Left lung (tissue), 10 donors: ENCODE results near the gene DCHS1. TPM values are rescaled to one million over a fixed set of nuclear protein-coding genes. Genes with fewer than 3 reads are reported as not detected.

Experiments used
- ATAC-seq: fragments of 200-7000 bp; cut with Tn5 transposase; one replicate; pipeline ENCODE4 v1.9.1; 2020; ENCODE audit warnings: moderate library complexity
- DNase-seq, 4 donors: peaks; one replicate each; pipeline ENCODE4 v3.0.0-alpha.2; 2013 to 2020
- H3K27ac ChIP-seq, 2 donors: fragments of 200-600 bp; sonication (generic) in 1 of 2; one replicate each; pipeline versions ENCODE4 v1.5.0 to v1.8.0; 2020 to 2021
- H3K27me3 ChIP-seq, 2 donors: fragments of 200-600 bp; sonication (generic) in 1 of 2; one replicate each; pipeline versions ENCODE4 v1.5.0 to v1.8.0; 2020 to 2021
- H3K36me3 ChIP-seq, 2 donors: fragments of 200-600 bp; sonication (generic) in 1 of 2; one replicate each; pipeline versions ENCODE4 v1.5.0 to v1.8.0; 2020 to 2021
- H3K4me1 ChIP-seq, 2 donors: fragments of 200-600 bp; one replicate each; pipeline ENCODE4 v1.8.0; 2021
- H3K4me3 ChIP-seq, 2 donors: fragments of 200-600 bp; sonication (generic) in 1 of 2; one replicate each; pipeline versions ENCODE4 v1.5.0 to v1.8.0; 2020 to 2021; ENCODE audit warnings: mild to moderate bottlenecking in 1 of 2
- H3K9me3 ChIP-seq, 2 donors: fragments of 200-600 bp; sonication (generic) in 1 of 2; one replicate each; pipeline versions ENCODE4 v1.5.0 to v1.8.0; 2020 to 2021
- intact Hi-C, 2 donors: fragments of 100-400 bp; cut with DNase I; formaldehyde crosslinking; loops; one replicate each; pipeline versions ENCODE4 v1.11.2 to v1.14.2; 2022
- polyA plus RNA-seq, 6 donors: library from polyadenylated mRNA; unstranded; fragments of 120-200 nt; gene quantifications; one replicate each; pipeline ENCODE4 v1.2.1, GENCODE V29; 2013; ENCODE audit not compliant: insufficient read length in 6 of 6
- total RNA-seq, 2 donors: library from RNA; stranded (reverse); fragmentation: NEBNext Ultra II Directional; extraction: Animal tissue kit (Norgen Biotek cat#: 25700); gene quantifications; one replicate each; pipeline ENCODE4 v1.2.1, GENCODE V29; 2021
- TF ChIP-seq, protein P1 (sequence below), 2 donors: fragments of 200-600 bp; sonication (generic) in 1 of 2; IDR thresholded peaks; one replicate each; pipeline versions ENCODE4 v1.5.0 to v1.8.0; 2021; ENCODE audit warnings: antibody characterized with exemption in 2 of 2
- donor health status: DM: no; HTN: yes; CAD: no.
- donor health status: DM: no; HTN: no; CAD: no.

Gene DCHS1
- total and polyA plus RNA-seq, 8 donors, result 15.4 to 49.5 (median 35.9) TPM

DNA sequence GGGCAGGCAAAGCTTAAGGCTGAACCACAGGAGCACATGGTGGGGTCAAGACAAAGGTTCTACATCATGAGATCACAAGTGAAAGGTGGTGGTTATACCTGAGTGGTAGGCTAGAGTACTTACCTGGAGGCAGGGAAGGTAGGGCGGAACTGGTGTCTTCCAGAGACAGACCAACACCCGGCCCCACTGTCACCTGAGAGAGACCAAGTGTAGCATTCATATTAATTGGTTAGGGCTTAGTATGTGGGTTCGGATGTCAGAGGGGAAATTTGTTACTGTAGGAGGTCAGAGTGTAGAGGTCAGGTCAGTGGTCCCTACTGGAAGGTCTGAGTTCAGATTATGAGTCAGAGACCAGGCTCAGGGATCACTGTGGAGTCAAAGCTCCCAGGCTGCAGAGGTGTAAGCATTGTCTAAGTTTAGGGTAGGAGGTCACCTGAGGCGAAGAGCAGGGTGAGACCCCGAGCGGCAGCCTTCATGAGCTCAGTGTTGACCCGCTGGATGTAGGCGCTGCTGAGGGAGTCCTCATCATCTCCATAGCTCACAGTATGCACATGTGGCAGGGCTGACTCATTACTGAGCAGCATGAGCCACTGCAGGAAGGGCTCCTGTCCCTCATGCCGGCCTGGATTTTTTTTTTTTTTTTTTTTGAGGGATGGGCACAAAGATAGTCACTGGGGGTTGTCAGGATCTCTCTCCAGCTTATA lies 39.6 kb downstream of the DCHS1 start:
- Histone ChIP-seq H3K4me3 (no peak overlapping the region), H3K9me3 (no peaks in the 10 kb centered on the region), H3K4me1 (peaks cover 19 to 66% of the 10 kb centered on the region in 2 donors), H3K36me3 (peaks cover 0 to 39% of the 10 kb centered on the region in 2 donors), H3K27me3 (no peaks in the 10 kb centered on the region), H3K27ac (peak overlapping the region in 1 of 2 donors; percentile 3)
- no peak for DNase-seq
- TF ChIP-seq, protein P1, sequence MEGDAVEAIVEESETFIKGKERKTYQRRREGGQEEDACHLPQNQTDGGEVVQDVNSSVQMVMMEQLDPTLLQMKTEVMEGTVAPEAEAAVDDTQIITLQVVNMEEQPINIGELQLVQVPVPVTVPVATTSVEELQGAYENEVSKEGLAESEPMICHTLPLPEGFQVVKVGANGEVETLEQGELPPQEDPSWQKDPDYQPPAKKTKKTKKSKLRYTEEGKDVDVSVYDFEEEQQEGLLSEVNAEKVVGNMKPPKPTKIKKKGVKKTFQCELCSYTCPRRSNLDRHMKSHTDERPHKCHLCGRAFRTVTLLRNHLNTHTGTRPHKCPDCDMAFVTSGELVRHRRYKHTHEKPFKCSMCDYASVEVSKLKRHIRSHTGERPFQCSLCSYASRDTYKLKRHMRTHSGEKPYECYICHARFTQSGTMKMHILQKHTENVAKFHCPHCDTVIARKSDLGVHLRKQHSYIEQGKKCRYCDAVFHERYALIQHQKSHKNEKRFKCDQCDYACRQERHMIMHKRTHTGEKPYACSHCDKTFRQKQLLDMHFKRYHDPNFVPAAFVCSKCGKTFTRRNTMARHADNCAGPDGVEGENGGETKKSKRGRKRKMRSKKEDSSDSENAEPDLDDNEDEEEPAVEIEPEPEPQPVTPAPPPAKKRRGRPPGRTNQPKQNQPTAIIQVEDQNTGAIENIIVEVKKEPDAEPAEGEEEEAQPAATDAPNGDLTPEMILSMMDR (IDR thresholded peaks at IDR 0.05), result no peak
- ATAC-seq, result no peak
- intact Hi-C loops, result no loop called here

DNA sequence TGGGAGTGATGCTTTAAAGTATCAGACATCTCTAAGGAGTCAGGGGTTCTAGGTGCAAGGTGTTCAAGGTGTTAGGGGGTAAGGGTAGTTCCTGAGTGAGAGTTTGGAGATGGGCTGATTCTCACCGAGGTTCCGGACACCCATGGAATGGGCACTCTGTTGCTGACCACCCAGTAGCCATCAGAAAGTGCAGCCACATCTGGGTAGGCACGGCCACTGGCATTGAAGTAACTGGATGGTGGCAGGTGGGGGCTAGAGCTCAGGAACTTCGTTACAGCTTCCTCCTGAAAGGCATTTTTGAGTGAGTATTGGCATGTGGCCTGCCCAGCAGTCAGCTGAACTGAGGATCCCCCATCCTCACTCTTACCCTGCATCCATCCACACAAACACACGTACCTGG lies 40.6 kb downstream of the DCHS1 start:
- H3K4me1 ChIP-seq, result peaks cover 19 to 72% of the 10 kb centered on the region in 2 donors
- peaks cover 0 to 49% of the 10 kb centered on the region in 2 donors for H3K36me3 ChIP-seq
- no peak overlapping the region for H3K27ac ChIP-seq
- intact Hi-C loops, result no loop called here
- TF ChIP-seq, protein P1 (IDR thresholded peaks at IDR 0.05), result no peak
- H3K9me3 ChIP-seq, result no peaks in the 10 kb centered on the region
- ATAC-seq (no peak), DNase-seq (no peak)
- H3K4me3 ChIP-seq, result no peak overlapping the region
- H3K27me3 ChIP-seq, result no peaks in the 10 kb centered on the region

DNA sequence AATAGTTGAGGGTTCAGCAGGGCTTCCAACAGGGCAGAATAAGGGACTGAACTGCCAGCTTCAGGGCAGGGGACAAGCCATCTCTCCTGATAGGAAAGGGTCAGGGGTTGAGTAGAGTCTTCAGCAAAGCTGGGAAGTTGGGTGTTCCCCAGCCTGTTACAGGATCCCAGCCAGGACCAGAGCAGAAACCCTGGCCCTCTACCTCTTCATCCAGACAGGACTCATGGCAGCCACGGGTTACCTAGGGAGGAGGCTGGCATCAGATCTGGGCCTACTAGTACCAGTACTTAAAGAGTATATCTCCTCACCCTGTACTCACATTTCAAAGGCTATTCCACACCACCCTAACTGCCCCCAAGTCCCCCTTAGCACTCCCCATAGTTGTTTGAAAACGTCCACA lies 41.2 kb downstream of the DCHS1 start:
- no peak for DNase-seq
- H3K9me3 ChIP-seq, result no peaks in the 10 kb centered on the region

DNA sequence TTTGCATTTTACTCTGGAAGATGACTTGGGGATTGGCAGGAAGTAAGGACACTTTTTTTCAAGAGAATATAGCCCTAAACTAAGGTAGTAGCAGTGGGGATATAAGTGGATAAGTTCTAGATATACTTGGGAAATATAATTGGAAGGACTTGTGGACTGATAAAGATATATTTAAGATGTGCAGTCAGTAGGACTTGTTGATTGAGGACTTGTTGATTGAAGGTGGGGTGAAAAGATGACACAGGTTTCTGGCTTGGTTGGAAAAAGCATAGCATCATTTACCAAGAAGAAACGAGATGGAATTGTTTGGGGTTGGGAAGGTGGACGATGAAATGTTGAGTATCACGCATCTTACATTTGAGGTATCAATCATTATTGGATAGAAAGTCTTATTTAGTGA lies 42.1 kb downstream of the DCHS1 start:
- peak overlapping the region; percentile 98 to 99 for H3K27ac ChIP-seq
- TF ChIP-seq, protein P1 (IDR thresholded peaks at IDR 0.05), result no peak
- DNase-seq (no peak), ATAC-seq (no peak)
- peaks cover 0 to 64% of the 10 kb centered on the region in 2 donors for H3K36me3 ChIP-seq
- no peak overlapping the region for H3K4me3 ChIP-seq
- no peaks in the 10 kb centered on the region for H3K9me3 ChIP-seq
- peaks cover 14 to 79% of the 10 kb centered on the region in 2 donors for H3K4me1 ChIP-seq
- no peaks in the 10 kb centered on the region for H3K27me3 ChIP-seq
- intact Hi-C loops, result no loop called here

More for the DNA sequence above, 41.2 kb downstream of the DCHS1 start:
- TF ChIP-seq, protein P1 (IDR thresholded peaks at IDR 0.05), result no peak
- H3K36me3 ChIP-seq, result peaks cover 0 to 55% of the 10 kb centered on the region in 2 donors
- peaks cover 15 to 72% of the 10 kb centered on the region in 2 donors for H3K4me1 ChIP-seq
- no peak overlapping the region for H3K4me3 ChIP-seq
- intact Hi-C loops, result no loop called here
- no peaks in the 10 kb centered on the region for H3K27me3 ChIP-seq
- no peak overlapping the region for H3K27ac ChIP-seq
- ATAC-seq, result no peak

DNA sequence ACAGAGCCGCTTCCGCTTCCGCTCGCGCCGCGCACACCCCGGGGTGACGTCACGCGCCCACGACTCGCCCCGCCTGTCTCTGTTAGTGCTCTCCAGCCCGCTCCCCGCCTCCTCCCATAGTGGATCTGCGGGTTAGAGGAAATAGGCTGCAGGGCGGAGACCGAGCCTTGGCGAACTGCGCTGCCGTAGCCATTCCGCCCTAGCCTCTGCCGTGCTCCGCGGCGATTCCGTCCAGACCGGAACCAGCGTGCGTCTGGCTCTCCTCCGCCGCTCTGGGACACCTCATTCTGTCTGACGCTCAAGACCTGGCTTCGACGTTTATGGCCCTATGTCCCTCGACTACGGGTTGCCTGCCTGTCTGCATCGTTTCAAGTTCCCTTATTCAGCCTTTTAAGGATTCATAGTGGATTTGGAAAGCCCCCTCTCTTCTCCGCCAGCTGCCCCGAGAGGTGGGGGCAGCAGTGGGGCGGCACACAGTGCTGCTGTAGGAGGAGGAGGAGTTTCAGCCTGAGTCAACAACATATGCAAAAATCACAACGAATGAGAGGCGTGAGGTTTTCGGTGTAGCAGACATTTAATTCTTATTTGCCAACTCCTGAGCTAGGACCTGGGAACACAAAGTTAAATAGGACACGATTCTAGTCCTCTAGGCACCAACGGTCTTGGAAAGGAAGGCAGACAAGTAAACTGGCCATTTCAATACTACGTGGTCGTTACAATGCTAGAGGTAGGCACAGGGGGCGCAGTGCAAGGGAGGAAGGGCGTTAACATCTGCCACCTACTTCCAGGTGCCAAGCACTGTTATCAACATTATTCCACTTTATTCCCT lies 43.2 kb downstream of the DCHS1 start, which contains the start of gene TAF10:
TAF10 (minus strand) TSS at position 4 of the 829 bp plus-strand sequence. CDS start 27 bp downstream, outside the sequence.
- Histone ChIP-seq H3K27ac (peak within 1 kb of the TSS; percentile 98 to 99), H3K36me3 (peaks cover 0 to 74% of the 10 kb centered on the region in 2 donors), H3K4me1 (peaks cover 11 to 80% of the 10 kb centered on the region in 2 donors), H3K27me3 (no peaks in the 10 kb centered on the region), H3K4me3 (peak within 1 kb of the TSS; percentile 67 to 81), H3K9me3 (no peaks in the 10 kb centered on the region)
- TF ChIP-seq, protein P1 (IDR thresholded peaks at IDR 0.05), result peak; percentile 7 to 30
- DNase-seq, result peak; percentile 92 to 99 (median 98)
- ATAC-seq, result peak; percentile 95
- intact Hi-C loops, result no loop called here
